K562 (cell line): ENCODE data around the gene NEDD8. TPM values are rescaled to one million over a fixed set of nuclear protein-coding genes. Genes with fewer than 3 reads are reported as not detected.
A peak's percentile ranks its signal among the peaks of the same experiment; 100 is the strongest.

Source experiments
- CREB1 ChIP-seq, 2 experiments: sonication (generic) in 1 of 2; formaldehyde crosslinking in 1 of 2; IDR thresholded peaks; 2 replicates each; pipeline versions ENCODE4 v1.6.1 to v1.8.0; 2012 to 2022; ENCODE audit warnings: inconsistent platforms in 1 of 2, mild to moderate bottlenecking in 1 of 2, missing genetic modification reagents in 1 of 2, moderate library complexity in 1 of 2
- KHSRP ChIP-seq: fragments of 450-650 bp; IDR thresholded peaks from 2 replicates; pipeline ENCODE4 v1.6.1; 2017
- KLF10 ChIP-seq: fragments of 250-450 bp; sonication (Bioruptor Pico); IDR thresholded peaks from 2 replicates; pipeline ENCODE4 v1.6.1; 2021; ENCODE audit warnings: matching md5 sums
- KLF13 ChIP-seq: fragments of 450-650 bp; IDR thresholded peaks from 2 replicates; pipeline ENCODE4 v1.6.1; 2016; ENCODE audit warnings: missing genetic modification characterization, low read depth, mild to moderate bottlenecking, missing compliant biosample characterization, moderate library complexity, borderline replicate concordance
- NR2F6 ChIP-seq: fragments of 450-650 bp; formaldehyde crosslinking; IDR thresholded peaks from 2 replicates; pipeline ENCODE4 v1.4.0; 2020; ENCODE audit warnings: mild to moderate bottlenecking
- PHF8 ChIP-seq: fragments of 200-600 bp; sonication (generic); IDR thresholded peaks from 2 replicates; pipeline ENCODE4 v1.6.1; 2012; ENCODE audit warnings: mixed run types, mild to moderate bottlenecking, inconsistent platforms, low read length, moderate library complexity, borderline replicate concordance
- POLR2AphosphoS2 ChIP-seq: IDR thresholded peaks from 2 replicates; pipeline ENCODE4 v1.6.1; 2012; ENCODE audit warnings: low read length, improper control_type of control experiment
- RB1 ChIP-seq: fragments of 450-650 bp; IDR thresholded peaks from 2 replicates; pipeline ENCODE4 v1.6.1; 2017; ENCODE audit warnings: low read depth, mild to moderate bottlenecking
- SIN3B ChIP-seq: fragments of 450-650 bp; IDR thresholded peaks from 2 replicates; pipeline ENCODE4 v1.6.1; 2017; ENCODE audit warnings: low read depth, mild to moderate bottlenecking, moderate library complexity
- SMC3 ChIP-seq: conservative IDR thresholded peaks from 2 replicates; pipeline ENCODE4 v1.6.1; 2011; ENCODE audit warnings: low read depth, low read length, improper control_type of control experiment; ENCODE audit not compliant: insufficient read depth
- TBP ChIP-seq: optimal IDR thresholded peaks from 2 replicates; pipeline ENCODE3; 2011; ENCODE audit warnings: low read depth, low read length, improper control_type of control experiment
- ZNF347 ChIP-seq: fragments of 450-650 bp; formaldehyde crosslinking; IDR thresholded peaks from 2 replicates; pipeline ENCODE4 v1.4.0; 2020; ENCODE audit warnings: low read depth, mild to moderate bottlenecking, moderate library complexity
- ZNF764 ChIP-seq: fragments of 250-450 bp; sonication (Bioruptor Pico); IDR thresholded peaks from 2 replicates; pipeline ENCODE4 v1.4.0; 2020; ENCODE audit warnings: low read depth, mild to moderate bottlenecking, moderate library complexity
- polyA plus RNA-seq, 8 experiments: library from polyadenylated mRNA; depleted of rRNA in 4 of 8; stranded (reverse) in 5 of 8; unstranded in 3 of 8; fragments of >200 nt; fragmentation: Nextera tagmentation in 2 of 8; fragmentation: Illumina TruSeq in 1 of 8; extraction: Ambion mirVana in 2 of 8; extraction: Trizol in 1 of 8; gene quantifications; 2 replicates each; pipeline versions ENCODE4 v1.2.1 to v1.2.3, GENCODE V29; 2011 to 2014; ENCODE audit warnings: inconsistent platforms in 1 of 8, missing spikeins in 1 of 8
- total RNA-seq, 7 experiments: library from RNA; depleted of rRNA in 6 of 7; stranded (reverse); fragments of >200 nt in 6 of 7; fragmentation: Illumina TruSeq in 2 of 7; extraction: Trizol in 2 of 7; gene quantifications; 2 replicates each; pipeline versions ENCODE4 v1.2.1 to v1.2.3, GENCODE V29; 2011 to 2021; ENCODE audit warnings: low replicate concordance in 1 of 7
- TF ChIP-seq, protein P1 (sequence below), 2 experiments: IDR thresholded peaks; 2 replicates each; pipeline ENCODE4 v1.6.1; 2012; ENCODE audit warnings: improper control_type of control experiment in 2 of 2, low read depth in 2 of 2, low read length in 2 of 2, borderline replicate concordance in 1 of 2
- TF ChIP-seq, protein P2 (sequence below): fragments of 250-450 bp; sonication (Bioruptor Pico); IDR thresholded peaks from 2 replicates; pipeline ENCODE4 v1.6.1; 2021; ENCODE audit warnings: mild to moderate bottlenecking
- TF ChIP-seq, protein P3 (sequence below): sonication (generic); formaldehyde crosslinking; IDR thresholded peaks from 2 replicates; pipeline ENCODE4 v1.8.0; 2022; ENCODE audit warnings: missing genetic modification reagents, mild to moderate bottlenecking, moderate library complexity, borderline replicate concordance
- TF ChIP-seq, protein P4 (sequence below): fragments of 450-650 bp; formaldehyde crosslinking; IDR thresholded peaks from 2 replicates; pipeline ENCODE4 v1.4.0; 2020; ENCODE audit warnings: mild to moderate bottlenecking, moderate library complexity
- TF ChIP-seq, protein P5 (sequence below): sonication (generic); formaldehyde crosslinking; IDR thresholded peaks from 2 replicates; pipeline ENCODE4 v1.9.0; 2022; ENCODE audit warnings: mild to moderate bottlenecking, missing genetic modification reagents

NEDD8 gene
- total and polyA plus RNA-seq, 9 of the 15 experiments (the other 6 are each of a cell fraction or from before 2014, with no cell fraction given) = 142 to 691 (median 260) TPM

DNA sequence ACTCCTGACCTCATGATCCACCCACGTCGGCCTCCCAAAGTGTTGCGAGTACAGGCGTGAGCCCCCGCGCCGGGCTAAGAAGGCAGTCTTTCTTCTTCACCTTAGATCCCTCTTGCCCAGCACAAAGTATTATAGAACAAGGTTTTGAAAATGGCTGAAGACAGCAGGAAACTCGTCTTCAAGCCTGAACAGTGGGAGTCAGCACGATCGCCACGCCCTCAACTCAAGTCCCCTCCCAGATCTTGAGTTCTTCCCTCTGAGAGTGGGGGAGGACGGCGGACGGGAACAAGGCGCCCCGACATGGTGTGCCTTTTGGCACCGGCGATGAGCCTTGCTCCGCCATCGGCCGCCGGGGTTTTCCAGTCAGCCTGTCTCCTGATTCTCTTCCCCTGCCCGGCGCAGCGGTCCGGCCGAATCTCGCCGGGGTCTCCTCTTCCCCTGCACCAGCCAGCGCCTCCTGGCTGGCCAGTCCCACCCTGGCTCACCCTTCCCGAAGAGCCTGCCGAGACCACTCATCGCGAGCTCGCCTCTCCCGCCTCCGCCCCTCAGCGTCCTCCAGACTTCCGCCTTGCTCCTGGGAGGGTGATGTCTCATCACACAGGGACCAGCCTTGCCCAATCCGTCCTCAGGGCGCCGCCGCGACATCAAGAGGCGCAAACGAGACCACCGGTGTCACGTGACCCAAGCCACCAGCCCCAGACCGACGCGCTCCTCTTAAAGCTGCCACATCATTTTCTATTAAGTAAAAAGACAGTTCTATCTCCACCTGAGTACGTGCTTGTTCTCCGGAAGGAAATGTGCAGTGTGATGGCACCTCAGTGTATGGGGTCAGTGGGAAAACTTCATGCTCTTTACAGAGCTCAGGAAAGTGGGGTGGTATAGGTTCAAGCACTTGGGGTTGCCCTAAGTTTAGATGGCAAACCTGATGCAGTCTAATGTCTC is 19.0 kb downstream of the NEDD8 start, which contains the start of gene CHMP4A (continued):
- TF ChIP-seq, protein P1, sequence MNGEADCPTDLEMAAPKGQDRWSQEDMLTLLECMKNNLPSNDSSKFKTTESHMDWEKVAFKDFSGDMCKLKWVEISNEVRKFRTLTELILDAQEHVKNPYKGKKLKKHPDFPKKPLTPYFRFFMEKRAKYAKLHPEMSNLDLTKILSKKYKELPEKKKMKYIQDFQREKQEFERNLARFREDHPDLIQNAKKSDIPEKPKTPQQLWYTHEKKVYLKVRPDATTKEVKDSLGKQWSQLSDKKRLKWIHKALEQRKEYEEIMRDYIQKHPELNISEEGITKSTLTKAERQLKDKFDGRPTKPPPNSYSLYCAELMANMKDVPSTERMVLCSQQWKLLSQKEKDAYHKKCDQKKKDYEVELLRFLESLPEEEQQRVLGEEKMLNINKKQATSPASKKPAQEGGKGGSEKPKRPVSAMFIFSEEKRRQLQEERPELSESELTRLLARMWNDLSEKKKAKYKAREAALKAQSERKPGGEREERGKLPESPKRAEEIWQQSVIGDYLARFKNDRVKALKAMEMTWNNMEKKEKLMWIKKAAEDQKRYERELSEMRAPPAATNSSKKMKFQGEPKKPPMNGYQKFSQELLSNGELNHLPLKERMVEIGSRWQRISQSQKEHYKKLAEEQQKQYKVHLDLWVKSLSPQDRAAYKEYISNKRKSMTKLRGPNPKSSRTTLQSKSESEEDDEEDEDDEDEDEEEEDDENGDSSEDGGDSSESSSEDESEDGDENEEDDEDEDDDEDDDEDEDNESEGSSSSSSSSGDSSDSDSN (IDR thresholded peaks at IDR 0.05; ENCODE audit: borderline replicate concordance in 1 of 2, low read depth in 2 of 2, low read length in 2 of 2) = 0 out of 4 replicates have a peak, but pooled peaks of 1 of the 2 experiments have one; percentile 52
- no peak for TF ChIP-seq ZNF347 (CRISPR knock-in tag)
- peak; percentile 45; the same call in 1 of the 2 replicates for TF ChIP-seq ZNF764 (CRISPR knock-in tag)
- TF ChIP-seq POLR2AphosphoS2 = peak; percentile 80; the same call in 1 of the 2 replicates
- TF ChIP-seq, protein P2, sequence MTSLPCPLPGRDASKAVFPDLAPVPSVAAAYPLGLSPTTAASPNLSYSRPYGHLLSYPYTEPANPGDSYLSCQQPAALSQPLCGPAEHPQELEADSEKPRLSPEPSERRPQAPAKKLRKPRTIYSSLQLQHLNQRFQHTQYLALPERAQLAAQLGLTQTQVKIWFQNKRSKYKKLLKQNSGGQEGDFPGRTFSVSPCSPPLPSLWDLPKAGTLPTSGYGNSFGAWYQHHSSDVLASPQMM (CRISPR knock-in tag) = no peak
- no peak for TF ChIP-seq KLF10 (CRISPR knock-in tag)
- TF ChIP-seq, protein P3, sequence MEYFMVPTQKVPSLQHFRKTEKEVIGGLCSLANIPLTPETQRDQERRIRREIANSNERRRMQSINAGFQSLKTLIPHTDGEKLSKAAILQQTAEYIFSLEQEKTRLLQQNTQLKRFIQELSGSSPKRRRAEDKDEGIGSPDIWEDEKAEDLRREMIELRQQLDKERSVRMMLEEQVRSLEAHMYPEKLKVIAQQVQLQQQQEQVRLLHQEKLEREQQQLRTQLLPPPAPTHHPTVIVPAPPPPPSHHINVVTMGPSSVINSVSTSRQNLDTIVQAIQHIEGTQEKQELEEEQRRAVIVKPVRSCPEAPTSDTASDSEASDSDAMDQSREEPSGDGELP = peak; percentile 70; the same call in 1 of the 2 replicates
- peak; percentile 37 for TF ChIP-seq RB1
- TF ChIP-seq CREB1 (IDR thresholded peaks at IDR 0.05) = peak; percentile 98
- TF ChIP-seq CREB1 (CRISPR knock-in tag; IDR thresholded peaks at IDR 0.05) = peak; percentile 98
- TF ChIP-seq SIN3B = peak; percentile 88
- TF ChIP-seq TBP = peak; percentile 61
- TF ChIP-seq, protein P4, sequence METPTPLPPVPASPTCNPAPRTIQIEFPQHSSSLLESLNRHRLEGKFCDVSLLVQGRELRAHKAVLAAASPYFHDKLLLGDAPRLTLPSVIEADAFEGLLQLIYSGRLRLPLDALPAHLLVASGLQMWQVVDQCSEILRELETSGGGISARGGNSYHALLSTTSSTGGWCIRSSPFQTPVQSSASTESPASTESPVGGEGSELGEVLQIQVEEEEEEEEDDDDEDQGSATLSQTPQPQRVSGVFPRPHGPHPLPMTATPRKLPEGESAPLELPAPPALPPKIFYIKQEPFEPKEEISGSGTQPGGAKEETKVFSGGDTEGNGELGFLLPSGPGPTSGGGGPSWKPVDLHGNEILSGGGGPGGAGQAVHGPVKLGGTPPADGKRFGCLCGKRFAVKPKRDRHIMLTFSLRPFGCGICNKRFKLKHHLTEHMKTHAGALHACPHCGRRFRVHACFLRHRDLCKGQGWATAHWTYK (CRISPR knock-in tag) = peak; percentile 57; the same call in 1 of the 2 replicates
- TF ChIP-seq NR2F6 (CRISPR knock-in tag) = peak; percentile 52; the same call in 1 of the 2 replicates
- TF ChIP-seq, protein P5, sequence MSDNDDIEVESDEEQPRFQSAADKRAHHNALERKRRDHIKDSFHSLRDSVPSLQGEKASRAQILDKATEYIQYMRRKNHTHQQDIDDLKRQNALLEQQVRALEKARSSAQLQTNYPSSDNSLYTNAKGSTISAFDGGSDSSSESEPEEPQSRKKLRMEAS (CRISPR knock-in tag) = peak; percentile 57
- 0 out of 2 replicates have a peak, but pooled peaks have one; percentile 54 for TF ChIP-seq KLF13
- TF ChIP-seq PHF8 = peak; percentile 91
- peak; percentile 8; the same call in 1 of the 2 replicates for TF ChIP-seq SMC3
- peak; percentile 77 for TF ChIP-seq KHSRP
